ENCODE results near the gene TTC3. TPM values are rescaled to one million over a fixed set of nuclear protein-coding genes. Genes with fewer than 3 reads are reported as not detected.
A peak's percentile ranks its signal among the peaks of the same experiment; 100 is the strongest.

Gene TTC3
- total RNA-seq, 1 donor from 2014 or later, result 190 TPM

DNA sequence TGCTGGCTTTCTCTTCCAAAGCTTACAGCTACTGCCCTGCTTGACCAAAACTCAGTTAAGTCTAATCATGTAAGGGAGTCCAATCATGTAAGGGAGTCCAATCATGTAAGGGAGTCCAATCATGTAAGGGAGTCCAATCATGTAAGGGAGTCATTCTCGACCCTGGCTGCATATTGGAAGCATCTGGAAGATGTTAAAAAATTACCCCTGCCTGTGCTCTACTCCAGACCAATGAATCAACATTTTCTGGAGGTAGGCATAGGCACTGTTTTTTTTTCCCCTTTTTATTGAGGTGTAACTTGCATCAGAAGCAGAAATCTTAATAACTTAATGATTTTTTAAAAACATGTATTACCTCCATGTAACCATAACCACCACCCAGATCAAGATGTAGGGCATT, 9.6 kb upstream of the TTC3 start:
- Mint-ChIP-seq H3K36me3 (ENCODE audit: low read depth, unreplicated experiment) (peaks cover 10% of the 10 kb centered on the region), H3K4me1 (ENCODE audit: unreplicated experiment) (peaks cover 27% of the 10 kb centered on the region), H3K27me3 (ENCODE audit: unreplicated experiment) (peaks cover 4% of the 10 kb centered on the region), H3K9me3 (ENCODE audit: unreplicated experiment) (no peaks in the 10 kb centered on the region), H3K27ac (ENCODE audit: unreplicated experiment) (peak overlapping the region; percentile 91), H3K4me3 (ENCODE audit: unreplicated experiment) (no peak overlapping the region)
- no peak for DNase-seq (ENCODE audit: low spot score)
- TF ChIP-seq, protein P1, sequence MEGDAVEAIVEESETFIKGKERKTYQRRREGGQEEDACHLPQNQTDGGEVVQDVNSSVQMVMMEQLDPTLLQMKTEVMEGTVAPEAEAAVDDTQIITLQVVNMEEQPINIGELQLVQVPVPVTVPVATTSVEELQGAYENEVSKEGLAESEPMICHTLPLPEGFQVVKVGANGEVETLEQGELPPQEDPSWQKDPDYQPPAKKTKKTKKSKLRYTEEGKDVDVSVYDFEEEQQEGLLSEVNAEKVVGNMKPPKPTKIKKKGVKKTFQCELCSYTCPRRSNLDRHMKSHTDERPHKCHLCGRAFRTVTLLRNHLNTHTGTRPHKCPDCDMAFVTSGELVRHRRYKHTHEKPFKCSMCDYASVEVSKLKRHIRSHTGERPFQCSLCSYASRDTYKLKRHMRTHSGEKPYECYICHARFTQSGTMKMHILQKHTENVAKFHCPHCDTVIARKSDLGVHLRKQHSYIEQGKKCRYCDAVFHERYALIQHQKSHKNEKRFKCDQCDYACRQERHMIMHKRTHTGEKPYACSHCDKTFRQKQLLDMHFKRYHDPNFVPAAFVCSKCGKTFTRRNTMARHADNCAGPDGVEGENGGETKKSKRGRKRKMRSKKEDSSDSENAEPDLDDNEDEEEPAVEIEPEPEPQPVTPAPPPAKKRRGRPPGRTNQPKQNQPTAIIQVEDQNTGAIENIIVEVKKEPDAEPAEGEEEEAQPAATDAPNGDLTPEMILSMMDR (IDR thresholded peaks at IDR 0.05; ENCODE audit: unreplicated experiment), result no peak

DNA sequence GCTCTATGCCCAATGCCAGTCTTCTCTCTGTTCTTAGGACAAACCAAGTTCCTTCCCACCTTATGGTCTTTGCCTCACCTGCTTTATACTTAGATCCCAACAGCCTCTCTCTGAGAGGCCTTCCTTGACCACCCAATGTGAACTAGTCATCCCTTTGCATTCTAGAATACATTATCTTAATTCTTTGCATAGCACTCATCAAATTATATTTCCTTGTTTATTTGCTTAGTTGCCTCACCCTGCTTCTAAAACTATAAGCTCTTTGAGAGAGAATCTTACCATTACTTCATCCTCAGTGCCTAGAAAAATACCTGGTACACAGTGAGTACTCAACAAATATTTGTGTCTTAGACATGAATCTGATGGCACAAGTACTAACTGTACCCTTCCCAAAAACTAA, 8.2 kb upstream of the TTC3 start:
- no peak for DNase-seq (ENCODE audit: low spot score)
- TF ChIP-seq, protein P1 (IDR thresholded peaks at IDR 0.05; ENCODE audit: unreplicated experiment), result no peak
- no peaks in the 10 kb centered on the region for H3K9me3 Mint-ChIP-seq (ENCODE audit: unreplicated experiment)
- H3K36me3 Mint-ChIP-seq (ENCODE audit: low read depth, unreplicated experiment), result peaks cover 4% of the 10 kb centered on the region
- H3K4me3 Mint-ChIP-seq (ENCODE audit: unreplicated experiment), result peak overlapping the region; percentile 48
- H3K4me1 Mint-ChIP-seq (ENCODE audit: unreplicated experiment), result peaks cover 23% of the 10 kb centered on the region
- H3K27me3 Mint-ChIP-seq (ENCODE audit: unreplicated experiment), result peaks cover 4% of the 10 kb centered on the region
- H3K27ac Mint-ChIP-seq (ENCODE audit: unreplicated experiment), result peak overlapping the region; percentile 89

DNA sequence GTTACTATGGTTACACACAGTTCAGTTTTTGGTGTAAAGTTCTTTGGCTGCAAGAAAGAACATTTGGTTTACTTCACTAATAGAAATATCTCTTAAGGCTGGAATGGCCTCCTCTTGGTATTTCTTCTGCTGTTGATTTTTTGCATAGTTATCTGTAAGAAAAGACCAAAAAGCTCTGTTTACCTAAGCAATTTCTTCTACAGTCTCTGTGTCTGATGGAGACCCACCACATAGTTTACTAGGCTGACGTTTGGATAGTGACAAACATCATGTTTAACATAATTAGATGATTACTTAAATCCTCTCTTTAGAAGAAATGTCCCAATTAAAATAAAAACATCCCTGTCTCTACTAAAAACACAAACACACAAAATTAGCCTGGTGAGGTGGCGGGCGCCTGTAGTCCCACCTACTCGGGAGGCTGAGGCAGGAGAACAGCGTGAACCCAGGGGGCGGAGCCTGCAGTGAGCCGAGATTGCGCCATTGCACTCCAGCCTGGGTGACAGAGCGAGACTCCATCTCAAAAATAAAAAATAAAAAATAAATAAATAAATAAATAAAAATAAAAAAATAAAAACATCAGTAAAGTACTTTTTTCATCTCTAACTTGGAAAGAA, 7.4 kb upstream of the TTC3 start:
- DNase-seq (ENCODE audit: low spot score), result no peak
- H3K27me3 Mint-ChIP-seq (ENCODE audit: unreplicated experiment), result peaks cover 4% of the 10 kb centered on the region
- TF ChIP-seq, protein P1 (IDR thresholded peaks at IDR 0.05; ENCODE audit: unreplicated experiment), result no peak
- H3K4me3 Mint-ChIP-seq (ENCODE audit: unreplicated experiment), result no peak overlapping the region
- peaks cover 4% of the 10 kb centered on the region for H3K36me3 Mint-ChIP-seq (ENCODE audit: low read depth, unreplicated experiment)
- peaks cover 28% of the 10 kb centered on the region for H3K4me1 Mint-ChIP-seq (ENCODE audit: unreplicated experiment)
- no peaks in the 10 kb centered on the region for H3K9me3 Mint-ChIP-seq (ENCODE audit: unreplicated experiment)
- no peak overlapping the region for H3K27ac Mint-ChIP-seq (ENCODE audit: unreplicated experiment)

DNA sequence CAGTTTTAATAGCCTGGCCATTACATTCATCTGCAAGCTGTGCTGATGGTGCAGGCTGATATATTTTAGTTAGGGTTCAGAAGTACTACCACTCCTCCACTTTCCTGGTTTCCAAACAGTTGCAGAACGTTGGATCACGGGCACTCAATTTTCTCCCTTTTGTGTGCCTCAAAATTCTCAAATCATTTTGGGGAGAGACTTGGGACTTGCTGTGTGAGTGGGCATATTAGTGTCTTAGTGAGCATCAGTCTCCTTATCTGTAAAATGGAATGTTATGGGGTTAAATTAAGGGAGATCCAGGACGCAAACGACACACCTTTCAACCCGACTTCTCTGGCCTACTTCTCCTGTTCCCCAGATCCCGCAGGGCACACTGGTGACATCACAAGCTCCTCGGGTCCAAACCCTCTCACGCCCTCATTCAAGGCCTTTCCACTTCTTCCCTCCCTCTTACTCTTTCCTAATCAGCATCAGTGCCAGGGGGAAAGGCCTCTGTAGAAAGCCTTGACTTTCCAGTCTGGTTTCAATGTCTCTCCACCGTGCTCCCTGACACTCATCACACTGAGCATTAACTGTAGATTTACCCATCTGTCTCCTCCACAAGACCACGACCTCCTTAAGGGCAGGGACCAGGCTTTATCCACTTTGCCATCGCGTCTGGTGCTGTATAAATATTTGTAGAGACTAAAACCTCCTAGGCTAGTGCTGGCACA, 1.3 kb upstream of the TTC3 start:
- peaks cover 18% of the 10 kb centered on the region for H3K27me3 Mint-ChIP-seq (ENCODE audit: unreplicated experiment)
- TF ChIP-seq, protein P1 (IDR thresholded peaks at IDR 0.05; ENCODE audit: unreplicated experiment), result no peak
- H3K36me3 Mint-ChIP-seq (ENCODE audit: low read depth, unreplicated experiment), result peaks cover 8% of the 10 kb centered on the region
- H3K4me1 Mint-ChIP-seq (ENCODE audit: unreplicated experiment), result peaks cover 31% of the 10 kb centered on the region
- DNase-seq (ENCODE audit: low spot score), result no peak
- peak overlapping the region; percentile 91 for H3K27ac Mint-ChIP-seq (ENCODE audit: unreplicated experiment)
- no peaks in the 10 kb centered on the region for H3K9me3 Mint-ChIP-seq (ENCODE audit: unreplicated experiment)
- peak overlapping the region; percentile 89 for H3K4me3 Mint-ChIP-seq (ENCODE audit: unreplicated experiment)
